SU-DHL-6 (cell line): ENCODE measurements around the gene TXLNG.
A peak's percentile ranks its signal among the peaks of the same experiment; 100 is the strongest.

Experiments
- H2AFZ ChIP-seq: fragments of 200-600 bp; sonication (generic); 2 replicates; pipeline ENCODE4 v1.6.1; 2014; ENCODE audit warnings: low read depth, mild to moderate bottlenecking, moderate library complexity, mixed read lengths, antibody characterized with exemption, low read length; ENCODE audit not compliant: severe bottlenecking
- H3F3A ChIP-seq: fragments of 200-600 bp; shearing (Covaris generic); 2 replicates; pipeline ENCODE4 v1.6.0; 2016; ENCODE audit warnings: antibody characterized with exemption, mild to moderate bottlenecking; ENCODE audit not compliant: insufficient read depth
- H3K27ac ChIP-seq: fragments of 200-600 bp; sonication (generic); 2 replicates; pipeline ENCODE4 v1.5.1; 2016; ENCODE audit warnings: low read depth, mild to moderate bottlenecking, low read length, moderate library complexity, mixed read lengths
- H3K27me3 ChIP-seq: fragments of 200-600 bp; sonication (generic), shearing (Covaris generic); 2 replicates; pipeline ENCODE4 v1.6.0; 2014; ENCODE audit warnings: mild to moderate bottlenecking, low read length
- H3K36me3 ChIP-seq: fragments of 200-600 bp; sonication (generic); 2 replicates; pipeline ENCODE4 v1.6.1; 2014; ENCODE audit warnings: mild to moderate bottlenecking, low read length, mixed read lengths
- H3K4me2 ChIP-seq: fragments of 300-600, 200-600 bp; shearing (Covaris generic), sonication (generic); 2 replicates; pipeline ENCODE4 v1.6.0; 2014; ENCODE audit warnings: low read length, low read depth, mild to moderate bottlenecking; ENCODE audit not compliant: poor library complexity, severe bottlenecking
- H3K4me3 ChIP-seq: fragments of 200-600 bp; sonication (generic); 2 replicates; pipeline ENCODE4 v1.5.1; 2014; ENCODE audit warnings: antibody characterized with exemption, low read length, mild to moderate bottlenecking, mixed read lengths; ENCODE audit not compliant: insufficient read depth, poor library complexity, severe bottlenecking
- H3K79me2 ChIP-seq: fragments of 200-600 bp; sonication (generic); 2 replicates; pipeline ENCODE4 v1.6.1; 2014; ENCODE audit warnings: mild to moderate bottlenecking, low read length, moderate library complexity; ENCODE audit not compliant: insufficient read depth
- H3K9ac ChIP-seq: fragments of 200-600 bp; sonication (generic); 2 replicates; pipeline ENCODE4 v1.7.0; 2014; ENCODE audit warnings: mild to moderate bottlenecking, low read length
- H3K9me2 ChIP-seq: fragments of 200-600 bp; sonication (generic); replicated peaks from 2 replicates; pipeline ENCODE4 v1.6.1; 2014; ENCODE audit warnings: low read length; ENCODE audit not compliant: insufficient read depth
- H3K9me3 ChIP-seq: fragments of 200-600 bp; sonication (generic); 2 replicates; pipeline ENCODE4 v1.6.1; 2014; ENCODE audit warnings: low read length, mixed read lengths; ENCODE audit not compliant: insufficient read depth
- H4K20me1 ChIP-seq: fragments of 200-600 bp; sonication (generic); 2 replicates; pipeline ENCODE4 v1.6.1; 2014; ENCODE audit warnings: low read depth, mild to moderate bottlenecking, antibody characterized with exemption, low read length, moderate library complexity, mixed read lengths
- EZH2phosphoT487 ChIP-seq: fragments of 200-600 bp; sonication (generic), shearing (Covaris generic); conservative IDR thresholded peaks from 2 replicates; pipeline ENCODE4 v1.6.1; 2018; ENCODE audit warnings: mild to moderate bottlenecking, antibody characterized with exemption, low read length, moderate library complexity, mixed read lengths
- TF ChIP-seq, protein P1 (sequence below): fragments of 200-600 bp; sonication (generic); IDR thresholded peaks from one replicate; pipeline ENCODE4 v1.5.1; 2017; ENCODE audit warnings: antibody characterized with exemption, mild to moderate bottlenecking, low read length, moderate library complexity; ENCODE audit not compliant: insufficient read depth, poor library complexity, severe bottlenecking

TXLNG gene

DNA sequence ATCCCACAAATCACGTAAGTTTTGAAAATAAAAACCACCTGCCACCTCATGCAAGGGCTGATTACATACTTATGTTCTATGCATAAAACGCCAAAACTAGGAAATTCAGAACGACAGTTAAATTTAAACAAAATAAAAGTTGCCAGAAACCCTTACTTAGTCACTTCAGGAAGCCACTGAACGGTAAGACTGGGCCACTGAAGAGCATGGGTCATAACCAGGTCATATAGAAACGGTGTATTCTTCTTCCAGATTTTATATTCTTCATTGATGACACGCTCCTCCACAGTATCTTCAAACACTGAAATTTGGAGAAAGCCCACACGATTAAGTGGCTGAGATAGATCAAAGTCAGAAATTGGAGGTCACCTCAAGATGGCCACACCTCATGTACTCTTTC is 82.7 kb downstream of the TXLNG start:
- Histone ChIP-seq H3K9me3 (no peaks in the 10 kb centered on the region), H3K9ac (peak overlapping the region; percentile 93), H3K27me3 (no peaks in the 10 kb centered on the region), H3F3A (no peaks in the 10 kb centered on the region), H3K9me2 (no peaks in the 10 kb centered on the region), H3K79me2 (peaks cover 54% of the 10 kb centered on the region), H3K27ac (no peak overlapping the region), H3K4me2 (peak overlapping the region; percentile 83), H2AFZ (no peak overlapping the region), H3K36me3 (peaks cover 11% of the 10 kb centered on the region), H3K4me3 (peak overlapping the region; percentile 85), H4K20me1 (peaks cover 22% of the 10 kb centered on the region; the same call in 1 of the 2 replicates)
- TF ChIP-seq, protein P1, sequence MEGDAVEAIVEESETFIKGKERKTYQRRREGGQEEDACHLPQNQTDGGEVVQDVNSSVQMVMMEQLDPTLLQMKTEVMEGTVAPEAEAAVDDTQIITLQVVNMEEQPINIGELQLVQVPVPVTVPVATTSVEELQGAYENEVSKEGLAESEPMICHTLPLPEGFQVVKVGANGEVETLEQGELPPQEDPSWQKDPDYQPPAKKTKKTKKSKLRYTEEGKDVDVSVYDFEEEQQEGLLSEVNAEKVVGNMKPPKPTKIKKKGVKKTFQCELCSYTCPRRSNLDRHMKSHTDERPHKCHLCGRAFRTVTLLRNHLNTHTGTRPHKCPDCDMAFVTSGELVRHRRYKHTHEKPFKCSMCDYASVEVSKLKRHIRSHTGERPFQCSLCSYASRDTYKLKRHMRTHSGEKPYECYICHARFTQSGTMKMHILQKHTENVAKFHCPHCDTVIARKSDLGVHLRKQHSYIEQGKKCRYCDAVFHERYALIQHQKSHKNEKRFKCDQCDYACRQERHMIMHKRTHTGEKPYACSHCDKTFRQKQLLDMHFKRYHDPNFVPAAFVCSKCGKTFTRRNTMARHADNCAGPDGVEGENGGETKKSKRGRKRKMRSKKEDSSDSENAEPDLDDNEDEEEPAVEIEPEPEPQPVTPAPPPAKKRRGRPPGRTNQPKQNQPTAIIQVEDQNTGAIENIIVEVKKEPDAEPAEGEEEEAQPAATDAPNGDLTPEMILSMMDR = no peak
- no peak for TF ChIP-seq EZH2phosphoT487

DNA sequence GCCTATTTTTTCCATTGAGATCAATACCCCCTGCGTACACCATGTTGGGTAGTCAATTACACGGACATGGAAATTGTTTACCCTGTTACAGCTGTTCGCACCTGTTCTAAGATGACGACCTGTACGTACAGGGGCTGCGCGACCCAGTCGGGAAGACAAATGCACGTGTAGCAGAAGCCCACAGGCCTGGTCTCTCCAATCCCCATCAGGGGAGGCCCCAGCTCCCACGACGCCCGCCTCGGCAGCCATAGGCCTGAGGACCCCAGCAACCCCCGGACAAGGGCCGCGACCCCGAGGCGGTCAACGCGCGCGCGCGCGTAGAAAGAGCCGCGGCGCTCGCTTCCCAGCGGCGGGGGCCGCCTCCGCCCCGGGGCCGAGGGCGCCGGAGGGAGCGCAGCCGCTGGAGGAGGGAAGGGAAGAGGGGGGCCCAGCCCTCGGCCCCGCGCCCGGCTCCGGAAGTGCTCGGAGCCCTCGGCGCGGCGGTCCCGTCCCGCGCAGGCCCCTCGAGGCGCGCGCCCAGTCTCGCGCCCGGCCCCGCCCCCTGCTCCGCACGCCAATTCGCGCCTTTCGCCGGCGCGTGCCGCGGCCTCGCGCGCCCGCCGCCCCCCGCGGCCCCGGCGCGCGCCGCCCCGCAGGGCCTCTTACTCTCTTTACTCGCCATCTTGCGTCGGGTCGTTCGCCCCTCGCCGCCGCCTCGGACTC is 83.3 kb downstream of the TXLNG start:
- Histone ChIP-seq H3K36me3 (peaks cover 11% of the 10 kb centered on the region), H3K9ac (peak overlapping the region; percentile 93), H2AFZ (no peak overlapping the region), H3K4me3 (peak overlapping the region; percentile 85), H3K9me2 (no peaks in the 10 kb centered on the region), H4K20me1 (peaks cover 22% of the 10 kb centered on the region; the same call in 1 of the 2 replicates), H3K79me2 (peaks cover 49% of the 10 kb centered on the region), H3K4me2 (peak overlapping the region; percentile 83), H3K27ac (peak overlapping the region; percentile 88), H3K27me3 (no peaks in the 10 kb centered on the region), H3K9me3 (no peaks in the 10 kb centered on the region), H3F3A (no peaks in the 10 kb centered on the region)
- no peak for TF ChIP-seq EZH2phosphoT487
- TF ChIP-seq, protein P1 = no peak

DNA sequence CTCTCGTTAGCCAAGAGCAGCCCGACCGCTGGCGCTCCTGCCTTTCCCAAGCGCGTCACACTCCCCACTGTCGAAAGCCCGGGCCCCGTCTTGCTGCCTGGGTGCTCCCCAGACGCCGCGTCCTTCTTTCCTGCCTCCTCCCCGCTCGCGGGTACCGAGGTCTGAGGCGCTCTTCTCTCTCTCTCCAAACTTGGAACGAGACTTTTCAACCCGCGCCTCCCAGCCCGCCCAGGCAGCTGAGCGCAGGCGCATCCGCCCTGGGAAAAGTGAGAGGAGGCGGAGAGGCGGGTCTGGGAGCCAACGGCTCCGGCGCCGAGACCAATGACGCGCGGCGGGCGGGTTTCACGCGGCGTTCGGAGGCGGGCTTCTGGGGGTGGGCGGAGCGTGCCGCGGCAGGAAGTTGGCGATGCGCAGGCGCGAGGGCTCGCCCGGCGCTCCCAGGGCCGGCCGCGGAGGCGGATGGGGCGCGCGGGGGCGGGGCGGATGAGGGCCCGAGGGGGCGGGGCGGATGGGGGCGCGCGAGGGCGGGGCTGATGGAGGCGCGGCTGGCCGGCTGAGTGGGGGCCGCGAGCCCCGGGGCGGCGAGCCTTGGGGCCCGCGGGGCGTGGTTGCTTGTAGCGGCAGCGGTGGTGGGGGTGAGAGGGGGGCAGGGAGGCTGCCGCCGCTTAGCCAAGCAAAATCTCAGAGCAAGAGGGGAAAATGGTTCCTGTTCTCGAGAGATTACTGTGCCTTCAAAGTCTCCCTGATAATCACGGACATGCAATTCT is 84.0 kb downstream of the TXLNG start, which contains the start of gene RBBP7:
RBBP7 (minus strand) TSS at position 268 of the 767 bp plus-strand sequence. CDS start 309 bp downstream, outside the sequence.
- H3K79me2 ChIP-seq = peaks cover 42% of the 10 kb centered on the region
- H3F3A ChIP-seq = no peaks in the 10 kb centered on the region

More for the DNA sequence above, 84.0 kb downstream of the TXLNG start, which contains the start of gene RBBP7:
- Histone ChIP-seq H3K36me3 (peaks cover 11% of the 10 kb centered on the region), H3K9ac (peak within 1 kb of the TSS; percentile 93), H3K27me3 (no peaks in the 10 kb centered on the region), H3K4me2 (peak within 1 kb of the TSS; percentile 96), H3K9me2 (no peaks in the 10 kb centered on the region), H3K9me3 (no peaks in the 10 kb centered on the region), H3K27ac (peak within 1 kb of the TSS; percentile 88), H4K20me1 (peaks cover 22% of the 10 kb centered on the region; the same call in 1 of the 2 replicates), H2AFZ (peak within 1 kb of the TSS; percentile 82), H3K4me3 (peak within 1 kb of the TSS; percentile 85)
- TF ChIP-seq, protein P1 = no peak
- TF ChIP-seq EZH2phosphoT487 = no peak
